HG03521 (cell line): Measurements from ENCODE around the gene LMX1B.

Source experiments
- ATAC-seq: cut with Tn5 transposase; IDR thresholded peaks from one replicate; pipeline ENCODE4 v1.9.1; 2021; ENCODE audit warnings: mild to moderate bottlenecking, moderate library complexity; ENCODE audit not compliant: unreplicated experiment

The LMX1B gene

GRCh38 chr9:126674365-126675146, 60.8 kb downstream of the LMX1B start:
- no peak for ATAC-seq

GRCh38 chr9:126675147-126675467, 61.4 kb downstream of the LMX1B start:
- no peak for ATAC-seq

- ATAC-seq = no peak
Observed at GRCh38 chr9:126676102-126676684, 62.5 kb downstream of the LMX1B start.

GRCh38 chr9:126676685-126677143, 63.0 kb downstream of the LMX1B start:
- no peak for ATAC-seq

GRCh38 chr9:126677188-126678084, 63.7 kb downstream of the LMX1B start:
- ATAC-seq = no peak

GRCh38 chr9:126678989-126679388, 65.3 kb downstream of the LMX1B start:
- no peak for ATAC-seq

- no peak for ATAC-seq
Observed at GRCh38 chr9:126681336-126681735, 67.6 kb downstream of the LMX1B start.

GRCh38 chr9:126682113-126682810, 68.5 kb downstream of the LMX1B start:
- no peak for ATAC-seq

- ATAC-seq = no peak
Observed at GRCh38 chr9:126682928-126683697, 69.4 kb downstream of the LMX1B start.

GRCh38 chr9:126683698-126684044, 69.9 kb downstream of the LMX1B start:
- ATAC-seq = no peak

GRCh38 chr9:126684345-126684744, 70.6 kb downstream of the LMX1B start:
- ATAC-seq = no peak

- ATAC-seq = no peak
Observed at GRCh38 chr9:126684965-126685465, 71.3 kb downstream of the LMX1B start.

- ATAC-seq = no peak
Observed at GRCh38 chr9:126687930-126688461, 74.3 kb downstream of the LMX1B start.

- ATAC-seq = no peak
Observed at GRCh38 chr9:126688617-126689016, 74.9 kb downstream of the LMX1B start.

GRCh38 chr9:126689027-126689825, 75.5 kb downstream of the LMX1B start:
- ATAC-seq = no peak

GRCh38 chr9:126690431-126691051, 76.8 kb downstream of the LMX1B start:
- no peak for ATAC-seq

- no peak for ATAC-seq
Observed at GRCh38 chr9:126692041-126692758, 78.5 kb downstream of the LMX1B start.
